Right cardiac atrium (tissue), 5 donors: Measurements from ENCODE around the gene SPG11. TPM values are rescaled to one million over a fixed set of nuclear protein-coding genes. Genes with fewer than 3 reads are reported as not detected.

Experiments
- ATAC-seq, 2 donors: fragments of 200-7000 bp; cut with Tn5 transposase; one replicate each; pipeline versions ENCODE4 v1.8.0 to v1.9.1; 2020; ENCODE audit warnings: moderate library complexity in 2 of 2, mild to moderate bottlenecking in 1 of 2
- DNase-seq, 3 donors: peaks; one replicate each; pipeline ENCODE4 v3.0.0-alpha.2; 2020
- H3K27ac ChIP-seq: one replicate; pipeline ENCODE4 v1.5.1; 2013; ENCODE audit warnings: mild to moderate bottlenecking, low read length, control low read depth, moderate library complexity
- H3K27me3 ChIP-seq: one replicate; pipeline ENCODE4 v1.6.1; 2013; ENCODE audit not compliant: control insufficient read depth, insufficient read depth
- H3K4me1 ChIP-seq: one replicate; pipeline ENCODE4 v1.6.1; 2013; ENCODE audit warnings: low read length; ENCODE audit not compliant: control insufficient read depth, insufficient read depth
- H3K4me3 ChIP-seq: one replicate; pipeline ENCODE4 v1.5.1; 2013; ENCODE audit warnings: low read length, control low read depth
- H3K9me3 ChIP-seq: one replicate; pipeline ENCODE4 v1.6.1; 2013; ENCODE audit warnings: low read length; ENCODE audit not compliant: control insufficient read depth
- WGBS: extraction: QIAGEN DNeasy Blood & Tissue Kit; methylation state at CpG from one replicate; pipeline ENCODE4 v1.1.7; 2013; 5-methylcytosine and 5-hydroxymethylcytosine counted together
- intact Hi-C, 4 donors: fragments of 100-400 bp; cut with DNase I; formaldehyde crosslinking; loops; one replicate each; pipeline versions ENCODE4 v1.11.0 to v1.14.0; 2022 to 2023
- long read RNA-seq, 4 donors: library from polyadenylated mRNA; unstranded; transcript quantifications; one replicate each; pipeline ENCODE4 v2.0.0, GENCODE V29; 2020 to 2021
- polyA plus RNA-seq: library from polyadenylated mRNA; stranded (reverse); fragments of 200-250 nt; gene quantifications from one replicate; pipeline ENCODE4 v1.2.3, GENCODE V29; 2013
- total RNA-seq, 4 donors: library from RNA; stranded (reverse); fragmentation: NEBNext Ultra II Directional; extraction: Animal tissue kit (Norgen Biotek cat#: 25700); gene quantifications; one replicate each; pipeline ENCODE4 v1.2.1, GENCODE V29; 2021
- donor health status: healthy with polysubstance abuse.
- donor health status: DM: no; HTN: yes; CAD: no.
- donor health status: DM: no; HTN: no; CAD: no.
- donor health status: DM: no; HTN: yes; CAD: no; lungs with severe emphysema.
- donor health status: DM: yes; HTN: yes; CAD: no.

Gene SPG11, protein sequence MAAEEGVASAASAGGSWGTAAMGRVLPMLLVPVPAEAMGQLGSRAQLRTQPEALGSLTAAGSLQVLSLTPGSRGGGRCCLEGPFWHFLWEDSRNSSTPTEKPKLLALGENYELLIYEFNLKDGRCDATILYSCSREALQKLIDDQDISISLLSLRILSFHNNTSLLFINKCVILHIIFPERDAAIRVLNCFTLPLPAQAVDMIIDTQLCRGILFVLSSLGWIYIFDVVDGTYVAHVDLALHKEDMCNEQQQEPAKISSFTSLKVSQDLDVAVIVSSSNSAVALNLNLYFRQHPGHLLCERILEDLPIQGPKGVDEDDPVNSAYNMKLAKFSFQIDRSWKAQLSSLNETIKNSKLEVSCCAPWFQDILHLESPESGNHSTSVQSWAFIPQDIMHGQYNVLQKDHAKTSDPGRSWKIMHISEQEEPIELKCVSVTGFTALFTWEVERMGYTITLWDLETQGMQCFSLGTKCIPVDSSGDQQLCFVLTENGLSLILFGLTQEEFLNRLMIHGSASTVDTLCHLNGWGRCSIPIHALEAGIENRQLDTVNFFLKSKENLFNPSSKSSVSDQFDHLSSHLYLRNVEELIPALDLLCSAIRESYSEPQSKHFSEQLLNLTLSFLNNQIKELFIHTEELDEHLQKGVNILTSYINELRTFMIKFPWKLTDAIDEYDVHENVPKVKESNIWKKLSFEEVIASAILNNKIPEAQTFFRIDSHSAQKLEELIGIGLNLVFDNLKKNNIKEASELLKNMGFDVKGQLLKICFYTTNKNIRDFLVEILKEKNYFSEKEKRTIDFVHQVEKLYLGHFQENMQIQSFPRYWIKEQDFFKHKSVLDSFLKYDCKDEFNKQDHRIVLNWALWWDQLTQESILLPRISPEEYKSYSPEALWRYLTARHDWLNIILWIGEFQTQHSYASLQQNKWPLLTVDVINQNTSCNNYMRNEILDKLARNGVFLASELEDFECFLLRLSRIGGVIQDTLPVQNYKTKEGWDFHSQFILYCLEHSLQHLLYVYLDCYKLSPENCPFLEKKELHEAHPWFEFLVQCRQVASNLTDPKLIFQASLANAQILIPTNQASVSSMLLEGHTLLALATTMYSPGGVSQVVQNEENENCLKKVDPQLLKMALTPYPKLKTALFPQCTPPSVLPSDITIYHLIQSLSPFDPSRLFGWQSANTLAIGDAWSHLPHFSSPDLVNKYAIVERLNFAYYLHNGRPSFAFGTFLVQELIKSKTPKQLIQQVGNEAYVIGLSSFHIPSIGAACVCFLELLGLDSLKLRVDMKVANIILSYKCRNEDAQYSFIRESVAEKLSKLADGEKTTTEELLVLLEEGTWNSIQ (N-terminal part only)
- total RNA-seq (10 to 100 TPM; 38.8 to 45.7 (median 42.4) TPM), polyA plus RNA-seq (15.0 TPM)
- long read RNA-seq, donor 1, full-length matches to known transcripts = 6 of 20 reads
- long read RNA-seq, donor 1, partial matches to known transcripts = 13 of 20 reads
- long read RNA-seq, donor 1, other reads (novel, unspliced or antisense) = 1 of 20 reads
- long read RNA-seq, donor 2, partial matches to known transcripts = 2 of 4 reads
- long read RNA-seq, donor 2, other reads (novel, unspliced or antisense) = 2 of 4 reads
- long read RNA-seq, donor 3, transcript SPG11-215 (12 exons, 2,579 nt) = major isoform, 5 of 33 reads
- long read RNA-seq, donor 3, partial matches to known transcripts = 17 of 33 reads
- long read RNA-seq, donor 3, other reads (novel, unspliced or antisense) = 11 of 33 reads
- long read RNA-seq, donor 4, partial matches to known transcripts = 2 of 4 reads
- long read RNA-seq, donor 4, other reads (novel, unspliced or antisense) = 2 of 4 reads

DNA sequence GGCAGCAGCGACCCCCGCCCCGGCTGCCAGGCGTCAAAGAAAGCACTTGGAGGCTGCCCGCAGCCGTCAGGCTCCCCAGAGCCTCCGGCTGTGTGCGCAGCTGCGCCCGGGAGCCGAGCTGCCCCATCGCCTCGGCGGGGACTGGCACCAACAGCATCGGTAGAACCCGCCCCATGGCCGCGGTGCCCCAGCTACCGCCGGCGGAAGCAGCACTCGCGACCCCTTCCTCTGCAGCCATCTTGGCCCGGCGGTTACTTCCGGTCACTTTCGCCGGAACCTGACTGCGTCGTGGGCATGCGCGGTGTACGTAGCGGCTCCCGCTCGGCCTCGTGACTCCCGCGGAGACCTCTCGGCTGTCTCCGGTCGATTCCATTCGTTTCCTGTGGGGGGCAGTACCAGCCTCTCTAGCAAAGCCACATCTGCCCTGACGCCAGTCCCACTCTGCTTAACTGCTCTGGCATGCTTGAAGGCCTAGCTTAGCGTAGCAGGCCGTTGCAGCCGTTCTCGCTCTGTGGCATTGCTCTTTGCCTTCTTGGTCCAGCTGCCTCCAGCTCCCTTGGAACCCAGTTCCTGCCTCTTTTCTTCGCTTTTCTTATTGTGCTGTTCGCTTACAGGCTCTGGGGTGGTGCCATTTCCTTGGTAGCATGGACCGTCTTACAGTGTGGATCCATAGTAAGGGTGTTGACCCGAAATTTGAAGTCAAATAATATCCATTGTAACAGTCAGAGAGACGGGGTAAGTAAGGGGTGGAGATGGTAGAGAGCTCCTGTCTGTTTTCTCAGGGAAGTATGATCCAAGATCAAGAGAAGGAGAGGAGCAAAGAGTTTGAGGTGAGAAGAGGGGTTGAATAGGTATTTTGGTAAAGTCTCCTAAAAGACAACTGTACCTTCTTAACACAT is at the start of gene SPG11:
TSS of gene SPG11 (minus strand) at position 253 of the 899 bp plus-strand sequence. CDS start at position 238, 15 bp downstream.
- H3K4me3 ChIP-seq = peak within 1 kb of the TSS; percentile 75
- peak within 1 kb of the TSS; percentile 91 for H3K27ac ChIP-seq
- no peaks in the 10 kb centered on the region for H3K9me3 ChIP-seq
- peak; percentile 99 for ATAC-seq
- H3K27me3 ChIP-seq = no peaks in the 10 kb centered on the region
- intact Hi-C loops = loop anchor here in 3 of 4 donors (2.0 to 5.0 kb wide), 2 partner anchors 65 to 74 kb away; partner anchors contain the start of gene TRIM69 (in 2 of the 3)
- DNase-seq = peak; percentile 98 to 99 (median 99)
- WGBS = 7% methylated on average over 53 of the region's 53 CpGs
- no peaks in the 10 kb centered on the region for H3K4me1 ChIP-seq

DNA sequence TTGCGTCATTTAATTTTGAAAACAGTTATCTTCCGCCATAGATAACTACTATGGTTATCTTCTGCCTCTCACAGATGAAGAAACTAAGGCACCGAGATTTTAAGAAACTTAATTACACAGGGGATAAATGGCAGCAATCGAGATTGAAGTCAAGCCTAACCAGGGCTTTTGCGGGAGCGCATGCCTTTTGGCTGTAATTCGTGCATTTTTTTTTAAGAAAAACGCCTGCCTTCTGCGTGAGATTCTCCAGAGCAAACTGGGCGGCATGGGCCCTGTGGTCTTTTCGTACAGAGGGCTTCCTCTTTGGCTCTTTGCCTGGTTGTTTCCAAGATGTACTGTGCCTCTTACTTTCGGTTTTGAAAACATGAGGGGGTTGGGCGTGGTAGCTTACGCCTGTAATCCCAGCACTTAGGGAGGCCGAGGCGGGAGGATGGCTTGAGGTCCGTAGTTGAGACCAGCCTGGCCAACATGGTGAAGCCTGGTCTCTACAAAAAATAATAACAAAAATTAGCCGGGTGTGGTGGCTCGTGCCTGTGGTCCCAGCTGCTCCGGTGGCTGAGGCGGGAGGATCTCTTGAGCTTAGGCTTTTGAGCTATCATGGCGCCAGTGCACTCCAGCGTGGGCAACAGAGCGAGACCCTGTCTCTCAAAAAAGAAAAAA is 49.0 kb upstream of the SPG11 start:
- Histone ChIP-seq H3K27me3 (no peaks in the 10 kb centered on the region), H3K27ac (peak overlapping the region; percentile 95), H3K9me3 (no peaks in the 10 kb centered on the region), H3K4me3 (peak overlapping the region; percentile 76), H3K4me1 (peaks cover 2% of the 10 kb centered on the region)
- ATAC-seq (peak; percentile 75 to 80), DNase-seq (peak; percentile 69 to 84 (median 71))
- intact Hi-C loops = loop anchor here in 2 of 4 donors (2.0 kb wide), 1 partner anchor 14 kb away; no protein-coding TSS in a partner anchor
- 9% methylated on average over 24 of the region's 24 CpGs for WGBS

DNA sequence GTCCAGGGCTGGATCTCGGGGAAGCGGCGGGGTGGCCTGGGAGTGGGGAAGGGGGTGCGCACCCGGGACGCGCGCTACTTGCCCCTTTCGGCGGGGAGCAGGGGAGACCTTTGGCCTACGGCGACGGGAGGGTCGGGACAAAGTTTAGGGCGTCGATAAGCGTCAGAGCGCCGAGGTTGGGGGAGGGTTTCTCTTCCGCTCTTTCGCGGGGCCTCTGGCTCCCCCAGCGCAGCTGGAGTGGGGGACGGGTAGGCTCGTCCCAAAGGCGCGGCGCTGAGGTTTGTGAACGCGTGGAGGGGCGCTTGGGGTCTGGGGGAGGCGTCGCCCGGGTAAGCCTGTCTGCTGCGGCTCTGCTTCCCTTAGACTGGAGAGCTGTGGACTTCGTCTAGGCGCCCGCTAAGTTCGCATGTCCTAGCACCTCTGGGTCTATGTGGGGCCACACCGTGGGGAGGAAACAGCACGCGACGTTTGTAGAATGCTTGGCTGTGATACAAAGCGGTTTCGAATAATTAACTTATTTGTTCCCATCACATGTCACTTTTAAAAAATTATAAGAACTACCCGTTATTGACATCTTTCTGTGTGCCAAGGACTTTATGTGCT is 48.4 kb upstream of the SPG11 start:
- intact Hi-C loops = loop anchor here in 2 of 4 donors (2.0 kb wide), 1 partner anchor 15 kb away; no protein-coding TSS in a partner anchor
- Histone ChIP-seq H3K27ac (peak overlapping the region; percentile 97), H3K9me3 (no peaks in the 10 kb centered on the region), H3K4me3 (peak overlapping the region; percentile 76), H3K27me3 (no peaks in the 10 kb centered on the region), H3K4me1 (peaks cover 2% of the 10 kb centered on the region)
- DNase-seq (peak in 1 of 3 donors; percentile 57), ATAC-seq (peak; percentile 71)
- WGBS = under 1% methylated on average over 46 of the region's 46 CpGs

DNA sequence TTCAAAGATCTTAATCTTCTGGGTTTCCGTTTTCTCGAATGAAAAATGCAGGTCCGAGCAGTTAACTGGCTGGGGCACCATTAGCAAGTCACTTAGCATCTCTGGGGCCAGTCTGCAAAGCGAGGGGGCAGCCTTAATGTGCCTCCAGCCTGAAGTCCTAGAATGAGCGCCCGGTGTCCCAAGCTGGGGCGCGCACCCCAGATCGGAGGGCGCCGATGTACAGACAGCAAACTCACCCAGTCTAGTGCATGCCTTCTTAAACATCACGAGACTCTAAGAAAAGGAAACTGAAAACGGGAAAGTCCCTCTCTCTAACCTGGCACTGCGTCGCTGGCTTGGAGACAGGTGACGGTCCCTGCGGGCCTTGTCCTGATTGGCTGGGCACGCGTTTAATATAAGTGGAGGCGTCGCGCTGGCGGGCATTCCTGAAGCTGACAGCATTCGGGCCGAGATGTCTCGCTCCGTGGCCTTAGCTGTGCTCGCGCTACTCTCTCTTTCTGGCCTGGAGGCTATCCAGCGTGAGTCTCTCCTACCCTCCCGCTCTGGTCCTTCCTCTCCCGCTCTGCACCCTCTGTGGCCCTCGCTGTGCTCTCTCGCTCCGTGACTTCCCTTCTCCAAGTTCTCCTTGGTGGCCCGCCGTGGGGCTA is 47.8 kb upstream of the SPG11 start, which contains the start of the genes B2M and PATL2:
TSS of gene B2M (plus strand) at position 422 of the 647 bp plus-strand sequence. CDS start at position 452, 30 bp downstream.
TSS of gene PATL2 (minus strand) at position 228 of the 647 bp plus-strand sequence. CDS start 34,833 bp downstream, outside the sequence.
- peaks cover 2% of the 10 kb centered on the region for H3K4me1 ChIP-seq
- H3K4me3 ChIP-seq = peak within 1 kb of the TSS; percentile 76
- WGBS = under 1% methylated on average over 37 of the region's 37 CpGs
- DNase-seq (peak; percentile 94 to 98 (median 98)), ATAC-seq (peak; percentile 96 to 97)
- H3K27me3 ChIP-seq = no peaks in the 10 kb centered on the region
- intact Hi-C loops = no loop called here
- peak within 1 kb of the TSS; percentile 97 for H3K27ac ChIP-seq
- H3K9me3 ChIP-seq = no peaks in the 10 kb centered on the region

DNA sequence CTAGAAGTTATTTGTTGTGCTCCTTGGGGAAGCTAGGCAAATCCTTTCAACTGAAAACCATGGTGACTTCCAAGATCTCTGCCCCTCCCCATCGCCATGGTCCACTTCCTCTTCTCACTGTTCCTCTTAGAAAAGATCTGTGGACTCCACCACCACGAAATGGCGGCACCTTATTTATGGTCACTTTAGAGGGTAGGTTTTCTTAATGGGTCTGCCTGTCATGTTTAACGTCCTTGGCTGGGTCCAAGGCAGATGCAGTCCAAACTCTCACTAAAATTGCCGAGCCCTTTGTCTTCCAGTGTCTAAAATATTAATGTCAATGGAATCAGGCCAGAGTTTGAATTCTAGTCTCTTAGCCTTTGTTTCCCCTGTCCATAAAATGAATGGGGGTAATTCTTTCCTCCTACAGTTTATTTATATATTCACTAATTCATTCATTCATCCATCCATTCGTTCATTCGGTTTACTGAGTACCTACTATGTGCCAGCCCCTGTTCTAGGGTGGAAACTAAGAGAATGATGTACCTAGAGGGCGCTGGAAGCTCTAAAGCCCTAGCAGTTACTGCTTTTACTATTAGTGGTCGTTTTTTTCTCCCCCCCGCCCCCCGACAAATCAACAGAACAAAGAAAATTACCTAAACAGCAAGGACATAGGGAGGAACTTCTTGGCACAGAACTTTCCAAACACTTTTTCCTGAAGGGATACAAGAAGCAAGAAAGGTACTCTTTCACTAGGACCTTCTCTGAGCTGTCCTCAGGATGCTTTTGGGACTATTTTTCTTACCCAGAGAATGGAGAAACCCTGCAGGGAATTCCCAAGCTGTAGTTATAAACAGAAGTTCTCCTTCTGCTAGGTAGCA is 47.0 kb upstream of the SPG11 start:
- DNase-seq = peak in 2 of 3 donors; percentile 39 to 69
- Histone ChIP-seq H3K27me3 (no peaks in the 10 kb centered on the region), H3K27ac (peak overlapping the region; percentile 92), H3K4me1 (no peaks in the 10 kb centered on the region), H3K9me3 (no peaks in the 10 kb centered on the region), H3K4me3 (peak overlapping the region; percentile 76)
- ATAC-seq = no peak
- WGBS = 25% methylated on average over 11 of the region's 11 CpGs
- intact Hi-C loops = no loop called here

DNA sequence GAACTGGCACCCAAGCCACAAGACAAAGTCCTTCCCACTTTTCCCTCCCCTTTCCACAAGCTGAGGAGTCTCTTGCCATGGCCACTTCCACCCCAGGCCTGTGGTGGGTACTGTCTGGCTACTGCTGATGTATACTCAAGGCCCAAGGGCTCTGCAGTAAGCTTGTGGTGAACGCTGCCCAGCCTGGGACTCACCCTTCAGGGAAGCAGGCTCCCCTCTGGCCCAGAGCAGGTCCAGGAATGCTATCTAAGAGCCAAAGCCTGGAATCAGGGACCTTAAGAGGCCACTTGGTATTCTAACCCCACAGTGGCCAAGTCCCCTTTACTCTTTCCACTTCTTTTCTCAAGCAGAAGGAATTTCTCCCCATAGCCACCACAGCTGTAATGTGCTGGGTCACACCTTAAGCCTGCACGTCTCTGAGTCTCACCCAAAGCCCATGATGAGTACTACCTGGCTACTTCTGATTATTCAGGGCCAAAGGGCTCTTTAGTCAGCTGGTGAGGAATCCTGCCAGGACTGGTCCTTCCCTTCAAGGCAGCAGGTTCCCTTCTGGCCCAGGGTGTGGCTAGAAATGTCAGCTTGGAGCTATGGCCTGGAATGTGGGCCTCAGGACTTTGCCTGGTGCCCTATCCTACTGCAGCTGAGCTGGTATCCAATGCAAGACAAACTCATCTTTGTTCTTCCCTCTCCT is 43.6 kb upstream of the SPG11 start:
- ATAC-seq (no peak), DNase-seq (no peak)
- no peak overlapping the region for H3K27ac ChIP-seq
- no peaks in the 10 kb centered on the region for H3K4me1 ChIP-seq
- H3K4me3 ChIP-seq = no peak overlapping the region
- no peaks in the 10 kb centered on the region for H3K9me3 ChIP-seq
- intact Hi-C loops = no loop called here
- H3K27me3 ChIP-seq = no peaks in the 10 kb centered on the region
- WGBS = 88% methylated on average over 2 of the region's 2 CpGs

DNA sequence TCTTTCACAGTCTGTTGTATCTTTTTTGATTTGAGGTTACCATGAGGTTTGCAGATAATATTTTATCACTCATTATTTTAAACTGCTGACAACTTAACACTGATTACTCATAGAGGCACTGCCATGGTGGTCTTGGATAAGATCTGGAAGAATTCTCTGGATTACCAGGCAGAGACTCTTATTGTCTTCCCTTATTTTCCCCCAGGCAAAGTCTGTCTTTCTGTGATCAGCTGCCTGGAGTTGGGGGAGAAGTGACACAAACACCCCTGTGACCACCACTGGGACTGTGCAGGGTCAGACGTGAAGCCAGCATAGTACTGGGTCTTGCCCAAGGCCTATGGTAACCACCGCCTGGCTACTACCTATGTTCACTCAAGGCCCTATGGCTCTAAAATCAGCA is 42.9 kb upstream of the SPG11 start:
- Histone ChIP-seq H3K4me3 (no peak overlapping the region), H3K27ac (no peak overlapping the region), H3K4me1 (no peaks in the 10 kb centered on the region), H3K27me3 (no peaks in the 10 kb centered on the region), H3K9me3 (no peaks in the 10 kb centered on the region)
- 94% methylated on average over 2 of the region's 2 CpGs for WGBS
- ATAC-seq (no peak), DNase-seq (no peak)
- intact Hi-C loops = no loop called here
